Lower leg skin (tissue), 4 donors: ENCODE results near the gene LTBP2. TPM values are rescaled to one million over a fixed set of nuclear protein-coding genes. Genes with fewer than 3 reads are reported as not detected.

ENCODE experiments used
- DNase-seq, 2 donors: peaks; one replicate each; pipeline ENCODE4 v3.0.0-alpha.2; 2019; ENCODE audit warnings: low spot score in 2 of 2
- H3K4me3 ChIP-seq: fragments of 200-600 bp; sonication (generic); 2 replicates; pipeline ENCODE4 v1.5.1; 2017; ENCODE audit warnings: mild to moderate bottlenecking, low read depth; ENCODE audit not compliant: poor library complexity, severe bottlenecking
- POLR2A ChIP-seq, 2 donors: fragments of 450-650 bp; IDR thresholded peaks; one replicate each; pipeline ENCODE4 v1.6.1; 2016 to 2017; ENCODE audit warnings: antibody characterized with exemption in 2 of 2, mild to moderate bottlenecking in 1 of 2, moderate library complexity in 1 of 2
- WGBS, 2 donors: methylation state at CpG; one replicate each; pipeline ENCODE4 v1.1.5; 2018; 5-methylcytosine and 5-hydroxymethylcytosine counted together
- intact Hi-C: fragments of 100-400 bp; cut with DNase I; formaldehyde crosslinking; loops from one replicate; pipeline ENCODE4 v1.15.0; 2023; ENCODE audit warnings: low total_unique reads
- total RNA-seq, 4 donors: library from RNA; depleted of rRNA; stranded (reverse); fragments of >200 nt; gene quantifications; one replicate each; pipeline ENCODE4 v1.1.0, GENCODE V29; 2016
- TF ChIP-seq, protein P1 (sequence below), 3 donors: fragments of 450-650 bp; IDR thresholded peaks; one replicate each; pipeline ENCODE4 v1.5.1; 2016; ENCODE audit warnings: antibody characterized with exemption in 3 of 3, mild to moderate bottlenecking in 3 of 3, moderate library complexity in 2 of 3

Gene LTBP2
- total RNA-seq, 4 donors from 2014 or later, result 13.7 to 39.3 (median 25.9) TPM

- 43 to 57% methylated on average over 6 of the region's 6 CpGs for WGBS, 2 donors
- TF ChIP-seq, protein P1, sequence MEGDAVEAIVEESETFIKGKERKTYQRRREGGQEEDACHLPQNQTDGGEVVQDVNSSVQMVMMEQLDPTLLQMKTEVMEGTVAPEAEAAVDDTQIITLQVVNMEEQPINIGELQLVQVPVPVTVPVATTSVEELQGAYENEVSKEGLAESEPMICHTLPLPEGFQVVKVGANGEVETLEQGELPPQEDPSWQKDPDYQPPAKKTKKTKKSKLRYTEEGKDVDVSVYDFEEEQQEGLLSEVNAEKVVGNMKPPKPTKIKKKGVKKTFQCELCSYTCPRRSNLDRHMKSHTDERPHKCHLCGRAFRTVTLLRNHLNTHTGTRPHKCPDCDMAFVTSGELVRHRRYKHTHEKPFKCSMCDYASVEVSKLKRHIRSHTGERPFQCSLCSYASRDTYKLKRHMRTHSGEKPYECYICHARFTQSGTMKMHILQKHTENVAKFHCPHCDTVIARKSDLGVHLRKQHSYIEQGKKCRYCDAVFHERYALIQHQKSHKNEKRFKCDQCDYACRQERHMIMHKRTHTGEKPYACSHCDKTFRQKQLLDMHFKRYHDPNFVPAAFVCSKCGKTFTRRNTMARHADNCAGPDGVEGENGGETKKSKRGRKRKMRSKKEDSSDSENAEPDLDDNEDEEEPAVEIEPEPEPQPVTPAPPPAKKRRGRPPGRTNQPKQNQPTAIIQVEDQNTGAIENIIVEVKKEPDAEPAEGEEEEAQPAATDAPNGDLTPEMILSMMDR (IDR thresholded peaks at IDR 0.05), result no peak
- no peak for TF ChIP-seq POLR2A (IDR thresholded peaks at IDR 0.05)
- DNase-seq, result no peak
- H3K4me3 ChIP-seq, result no peak overlapping the region
- intact Hi-C loops, result no loop called here
These were observed 20.6 kb downstream of the LTBP2 start for GRCh38 chr14:74591394-74591793.

- no peak overlapping the region for H3K4me3 ChIP-seq
- intact Hi-C loops, result no loop called here
- no peak for TF ChIP-seq POLR2A (IDR thresholded peaks at IDR 0.05)
- TF ChIP-seq, protein P1 (IDR thresholded peaks at IDR 0.05), result no peak
- WGBS, 2 donors, result 34 to 59% methylated on average over 4 to 5 of the region's 5 CpGs
- DNase-seq, result no peak
These were observed 22.7 kb downstream of the LTBP2 start for GRCh38 chr14:74589291-74589879.

DNA sequence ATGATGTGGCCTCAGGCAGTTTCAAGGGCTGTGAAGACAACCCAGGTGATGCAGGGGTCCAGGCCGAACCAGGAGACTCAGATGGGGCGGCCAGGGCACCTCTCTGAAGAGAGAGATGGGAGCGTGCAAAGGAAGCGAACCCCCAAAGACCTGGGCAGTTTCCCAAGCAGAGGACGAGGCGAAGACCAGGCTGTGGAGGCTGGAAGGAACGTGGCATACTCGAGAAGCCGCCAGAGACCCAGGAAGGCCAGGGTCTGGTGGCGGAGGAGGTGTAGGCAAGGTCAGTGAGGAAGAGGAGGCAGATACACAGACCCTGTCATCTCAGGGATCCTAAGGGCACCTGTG, 24.7 kb downstream of the LTBP2 start:
- no peak for TF ChIP-seq POLR2A (IDR thresholded peaks at IDR 0.05)
- TF ChIP-seq, protein P1 (IDR thresholded peaks at IDR 0.05), result no peak
- intact Hi-C loops, result no loop called here
- no peak for DNase-seq
- H3K4me3 ChIP-seq, result no peak overlapping the region
- WGBS, 2 donors, result 92 to 95% methylated on average over 10 of the region's 10 CpGs

DNA sequence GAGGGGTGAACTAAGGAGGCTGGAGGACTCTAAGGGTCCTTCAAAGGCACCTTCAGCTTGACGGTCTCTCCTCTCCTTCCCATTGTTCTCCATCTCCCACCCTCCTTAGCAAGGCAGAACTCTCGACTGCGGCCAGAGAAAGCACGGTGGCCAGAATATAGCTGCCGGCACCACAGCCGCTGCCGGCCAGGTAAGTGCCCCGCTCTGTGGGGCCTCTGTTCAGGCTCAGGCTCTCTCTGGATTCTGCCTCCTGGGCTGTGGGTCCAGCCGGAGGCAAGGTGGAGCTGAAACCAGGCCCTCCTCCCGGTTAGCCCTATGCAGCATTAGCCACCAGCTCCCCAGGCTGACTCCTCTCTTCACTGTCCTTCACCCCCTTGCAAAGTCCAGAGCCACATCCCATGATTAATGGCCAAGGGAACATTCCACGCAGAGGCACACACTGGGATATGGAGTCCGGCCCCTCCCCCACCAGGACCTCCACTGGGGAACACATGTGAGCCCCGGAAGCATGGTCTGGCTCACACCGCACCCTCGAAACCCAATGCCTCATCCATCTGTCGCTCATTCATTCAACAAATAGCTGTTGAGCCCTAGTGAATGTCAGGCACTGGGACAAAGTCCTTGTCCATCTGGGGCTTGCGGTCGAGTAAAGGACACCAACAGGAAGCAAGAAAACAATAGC, 25.2 kb downstream of the LTBP2 start:
- DNase-seq, result no peak
- TF ChIP-seq POLR2A (IDR thresholded peaks at IDR 0.05), result no peak
- TF ChIP-seq, protein P1 (IDR thresholded peaks at IDR 0.05), result no peak
- no peak overlapping the region for H3K4me3 ChIP-seq
- intact Hi-C loops, result no loop called here
- WGBS, 2 donors, result 89 to 97% methylated on average over 18 of the region's 18 CpGs

- intact Hi-C loops, result no loop called here
- TF ChIP-seq, protein P1 (IDR thresholded peaks at IDR 0.05), result no peak
- TF ChIP-seq POLR2A (IDR thresholded peaks at IDR 0.05), result no peak
- WGBS, 2 donors, result 82 to 89% methylated on average over 23 to 32 of the region's 33 CpGs
- H3K4me3 ChIP-seq, result no peak overlapping the region
- no peak for DNase-seq
These were observed 26.4 kb downstream of the LTBP2 start for GRCh38 chr14:74585406-74586335.
